Measurements from ENCODE around the gene COPB1.

DNA sequence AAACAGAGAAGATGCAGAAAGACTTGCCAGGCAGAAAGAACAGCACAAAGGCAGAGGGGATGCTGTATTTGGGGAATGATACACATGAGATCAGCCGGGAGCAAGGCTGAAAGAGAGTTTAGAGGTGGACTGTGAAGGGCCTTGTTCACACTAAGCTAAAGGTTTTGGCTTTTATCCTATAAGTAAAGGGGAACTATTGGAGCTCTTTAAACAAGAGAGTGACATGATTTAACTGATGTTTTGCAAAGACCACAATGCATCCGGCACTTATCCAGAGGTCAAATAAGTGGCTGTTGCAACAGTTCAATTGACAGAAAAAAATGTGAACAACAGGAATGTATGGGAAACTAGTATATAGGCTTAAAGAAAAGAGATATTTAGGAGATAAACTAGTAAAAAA, 76.0 kb downstream of the COPB1 start:
- TF ChIP-seq, protein P1, sequence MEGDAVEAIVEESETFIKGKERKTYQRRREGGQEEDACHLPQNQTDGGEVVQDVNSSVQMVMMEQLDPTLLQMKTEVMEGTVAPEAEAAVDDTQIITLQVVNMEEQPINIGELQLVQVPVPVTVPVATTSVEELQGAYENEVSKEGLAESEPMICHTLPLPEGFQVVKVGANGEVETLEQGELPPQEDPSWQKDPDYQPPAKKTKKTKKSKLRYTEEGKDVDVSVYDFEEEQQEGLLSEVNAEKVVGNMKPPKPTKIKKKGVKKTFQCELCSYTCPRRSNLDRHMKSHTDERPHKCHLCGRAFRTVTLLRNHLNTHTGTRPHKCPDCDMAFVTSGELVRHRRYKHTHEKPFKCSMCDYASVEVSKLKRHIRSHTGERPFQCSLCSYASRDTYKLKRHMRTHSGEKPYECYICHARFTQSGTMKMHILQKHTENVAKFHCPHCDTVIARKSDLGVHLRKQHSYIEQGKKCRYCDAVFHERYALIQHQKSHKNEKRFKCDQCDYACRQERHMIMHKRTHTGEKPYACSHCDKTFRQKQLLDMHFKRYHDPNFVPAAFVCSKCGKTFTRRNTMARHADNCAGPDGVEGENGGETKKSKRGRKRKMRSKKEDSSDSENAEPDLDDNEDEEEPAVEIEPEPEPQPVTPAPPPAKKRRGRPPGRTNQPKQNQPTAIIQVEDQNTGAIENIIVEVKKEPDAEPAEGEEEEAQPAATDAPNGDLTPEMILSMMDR (IDR thresholded peaks at IDR 0.05 in 4 of 5, conservative IDR thresholded peaks at IDR 0.05 in 1 of 5) = no peak
- no peak for TF ChIP-seq POLR2A (IDR thresholded peaks at IDR 0.05)
